BJ (cell line): Measurements from ENCODE around the gene TAX1BP1. TPM values are rescaled to one million over a fixed set of nuclear protein-coding genes. Genes with fewer than 3 reads are reported as not detected.

Experiments
- CTCF ChIA-PET: fragments of 350-600 bp; formaldehyde crosslinking; extraction: SDS; loops from one replicate; lab custom pipeline; 2021; ENCODE audit warnings: antibody characterized with exemption, inconsistent platforms; lab: Yijun Ruan, JAX
- POLR2A ChIA-PET: fragments of 300-600 bp; sonication (Branson Sonifier 250); formaldehyde crosslinking; extraction: SDS; loops from one replicate; lab custom pipeline; 2021; ENCODE audit warnings: antibody characterized with exemption; lab: Charles Lee
- DNase-seq: peaks from one replicate; pipeline ENCODE4 v3.0.0-alpha.2; 2011; ENCODE audit warnings: low read depth
- H3K27me3 ChIP-seq: 2 replicates; pipeline ENCODE4 v1.6.0; 2011; ENCODE audit warnings: low read length; ENCODE audit not compliant: control insufficient read depth, insufficient read depth
- H3K36me3 ChIP-seq: 2 replicates; pipeline ENCODE4 v1.5.1; 2011; ENCODE audit warnings: low read length; ENCODE audit not compliant: control insufficient read depth, insufficient read depth
- H3K4me3 ChIP-seq: 2 replicates; pipeline ENCODE4 v1.5.1; 2011; ENCODE audit warnings: low read depth, mild to moderate bottlenecking, control low read depth, low read length
- polyA plus RNA-seq: library from polyadenylated mRNA; depleted of rRNA; stranded (reverse); fragments of >200 nt; gene quantifications from 2 replicates; pipeline ENCODE4 v1.2.3, GENCODE V29; 2011
- TF ChIP-seq, protein P1 (sequence below): IDR thresholded peaks from 2 replicates; pipeline ENCODE4 v1.5.1; 2011; ENCODE audit warnings: low read depth, mild to moderate bottlenecking, control low read depth, inconsistent platforms, low read length, moderate library complexity; ENCODE audit not compliant: insufficient read depth

Gene TAX1BP1
- polyA plus RNA-seq, 1 experiment, result 93.6 TPM

DNA sequence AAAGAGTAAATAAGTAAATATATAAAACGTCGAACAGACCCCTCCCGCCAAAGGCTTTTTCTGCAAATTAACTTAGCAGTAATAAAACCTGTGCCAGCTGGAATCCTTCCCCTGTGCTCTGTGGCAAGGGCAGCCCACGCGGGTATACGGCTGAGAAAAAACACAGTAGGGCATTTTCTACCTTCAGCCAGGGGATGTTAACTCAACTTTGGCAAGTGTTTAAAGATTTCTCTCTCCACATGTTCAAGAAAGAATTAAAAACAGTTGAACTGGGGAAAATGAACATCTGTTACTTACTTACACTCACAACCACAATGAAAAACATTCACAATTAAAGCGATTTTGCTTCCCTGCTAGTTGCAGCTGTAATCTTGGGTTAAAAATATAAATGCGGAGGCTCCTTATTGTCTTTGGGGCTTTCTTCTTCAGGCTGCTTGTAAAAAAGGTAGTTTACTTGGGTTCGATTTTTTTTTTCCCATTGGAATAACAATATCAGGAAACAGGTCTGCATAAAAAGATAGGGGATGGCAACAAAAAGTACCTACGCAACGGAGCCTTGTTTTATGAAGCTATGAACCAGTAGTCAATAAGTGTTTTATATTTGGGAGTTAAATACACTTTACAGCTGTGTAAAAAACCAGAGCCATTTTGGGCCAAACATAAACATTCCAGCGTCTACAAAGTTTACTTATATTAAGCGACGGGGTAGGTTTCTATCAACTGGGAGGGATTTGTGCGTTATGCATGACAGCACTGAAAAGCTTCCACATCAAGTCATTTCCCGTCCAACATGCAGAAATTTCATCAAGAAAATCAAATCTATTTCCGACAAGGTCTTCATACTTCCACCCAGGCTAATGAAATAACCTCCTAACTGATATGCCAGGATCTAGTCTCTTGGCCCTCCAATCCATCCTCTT is 132.7 kb downstream of the TAX1BP1 start:
- DNase-seq, result no peak
- CTCF ChIA-PET, result no interaction called here
- TF ChIP-seq, protein P1, sequence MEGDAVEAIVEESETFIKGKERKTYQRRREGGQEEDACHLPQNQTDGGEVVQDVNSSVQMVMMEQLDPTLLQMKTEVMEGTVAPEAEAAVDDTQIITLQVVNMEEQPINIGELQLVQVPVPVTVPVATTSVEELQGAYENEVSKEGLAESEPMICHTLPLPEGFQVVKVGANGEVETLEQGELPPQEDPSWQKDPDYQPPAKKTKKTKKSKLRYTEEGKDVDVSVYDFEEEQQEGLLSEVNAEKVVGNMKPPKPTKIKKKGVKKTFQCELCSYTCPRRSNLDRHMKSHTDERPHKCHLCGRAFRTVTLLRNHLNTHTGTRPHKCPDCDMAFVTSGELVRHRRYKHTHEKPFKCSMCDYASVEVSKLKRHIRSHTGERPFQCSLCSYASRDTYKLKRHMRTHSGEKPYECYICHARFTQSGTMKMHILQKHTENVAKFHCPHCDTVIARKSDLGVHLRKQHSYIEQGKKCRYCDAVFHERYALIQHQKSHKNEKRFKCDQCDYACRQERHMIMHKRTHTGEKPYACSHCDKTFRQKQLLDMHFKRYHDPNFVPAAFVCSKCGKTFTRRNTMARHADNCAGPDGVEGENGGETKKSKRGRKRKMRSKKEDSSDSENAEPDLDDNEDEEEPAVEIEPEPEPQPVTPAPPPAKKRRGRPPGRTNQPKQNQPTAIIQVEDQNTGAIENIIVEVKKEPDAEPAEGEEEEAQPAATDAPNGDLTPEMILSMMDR, result no peak
- no peaks in the 10 kb centered on the region for H3K27me3 ChIP-seq
- H3K36me3 ChIP-seq, result no peaks in the 10 kb centered on the region
- H3K4me3 ChIP-seq, result no peak overlapping the region
- POLR2A ChIA-PET, result no interaction called here

DNA sequence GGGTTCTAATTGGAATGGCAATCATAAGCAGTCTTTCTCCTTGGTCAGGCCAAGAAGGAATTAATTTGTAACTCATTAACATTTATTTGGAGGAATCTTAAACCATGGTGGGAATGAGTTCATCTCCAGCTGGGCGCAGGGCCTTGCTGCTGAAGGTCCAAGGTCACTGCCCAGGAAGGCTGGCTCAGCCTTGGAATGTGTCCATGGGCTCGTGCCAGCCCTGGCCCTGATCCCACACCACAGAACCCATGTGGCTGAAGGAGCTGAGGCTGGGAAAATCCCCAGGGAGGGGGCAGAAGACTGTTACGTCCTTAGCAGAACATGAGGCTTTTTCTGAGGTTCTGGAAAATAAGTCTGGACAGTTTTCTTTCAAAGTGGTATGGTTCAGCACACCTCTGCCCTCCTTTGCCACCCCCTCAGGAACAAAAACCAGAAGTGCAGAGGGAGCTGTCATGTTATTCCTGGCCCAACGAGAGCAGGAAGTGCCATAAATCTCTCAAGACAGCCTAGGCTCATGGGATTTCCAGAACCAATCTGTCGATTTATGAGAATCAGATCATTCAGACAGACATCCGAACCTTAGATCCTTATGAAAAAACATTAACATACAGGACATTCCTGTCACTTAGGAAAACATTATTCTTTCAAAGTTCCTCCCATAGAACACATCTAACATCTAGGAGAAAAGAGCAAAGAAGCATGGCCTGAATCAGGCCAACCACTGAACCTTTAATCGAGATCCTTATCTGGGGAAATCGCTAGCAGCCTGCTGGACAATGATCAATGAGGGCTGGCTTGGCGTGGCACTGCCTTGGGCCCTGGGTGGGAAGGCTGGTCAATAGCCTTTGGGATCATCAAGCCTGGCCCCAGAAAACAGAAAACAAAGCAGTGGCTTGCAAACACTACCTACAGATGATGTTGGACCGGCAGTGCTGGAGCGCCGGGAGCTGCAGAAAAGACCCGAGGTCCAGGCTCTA is 134.3 kb downstream of the TAX1BP1 start:
- ChIA-PET POLR2A (no interaction called here), CTCF (no interaction called here)
- no peaks in the 10 kb centered on the region for H3K36me3 ChIP-seq
- no peak for DNase-seq
- TF ChIP-seq, protein P1, result no peak
- H3K4me3 ChIP-seq, result no peak overlapping the region
- no peaks in the 10 kb centered on the region for H3K27me3 ChIP-seq

DNA sequence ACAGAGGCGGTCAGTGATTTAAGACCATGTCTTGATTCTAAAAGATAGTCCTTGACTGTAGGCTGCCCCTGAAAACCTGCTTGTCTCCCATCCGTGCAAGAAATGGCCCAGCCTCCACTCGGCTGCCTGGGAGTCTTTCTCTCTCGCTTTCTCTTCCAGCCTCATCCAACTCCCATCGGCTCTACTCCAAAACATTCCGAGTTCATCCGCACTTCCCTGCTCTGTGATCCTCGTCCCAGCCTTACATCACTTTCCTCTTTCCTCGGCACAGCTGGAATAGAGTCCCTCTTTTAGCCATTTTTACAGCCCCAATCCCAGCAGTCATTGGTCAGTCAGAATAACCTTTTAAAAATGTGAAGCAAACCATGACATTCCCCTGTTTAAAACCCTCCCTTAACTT is 135.1 kb downstream of the TAX1BP1 start:
- no peaks in the 10 kb centered on the region for H3K27me3 ChIP-seq
- no peak for DNase-seq
- ChIA-PET CTCF (no interaction called here), POLR2A (no interaction called here)
- H3K4me3 ChIP-seq, result no peak overlapping the region
- no peaks in the 10 kb centered on the region for H3K36me3 ChIP-seq
- TF ChIP-seq, protein P1, result no peak

DNA sequence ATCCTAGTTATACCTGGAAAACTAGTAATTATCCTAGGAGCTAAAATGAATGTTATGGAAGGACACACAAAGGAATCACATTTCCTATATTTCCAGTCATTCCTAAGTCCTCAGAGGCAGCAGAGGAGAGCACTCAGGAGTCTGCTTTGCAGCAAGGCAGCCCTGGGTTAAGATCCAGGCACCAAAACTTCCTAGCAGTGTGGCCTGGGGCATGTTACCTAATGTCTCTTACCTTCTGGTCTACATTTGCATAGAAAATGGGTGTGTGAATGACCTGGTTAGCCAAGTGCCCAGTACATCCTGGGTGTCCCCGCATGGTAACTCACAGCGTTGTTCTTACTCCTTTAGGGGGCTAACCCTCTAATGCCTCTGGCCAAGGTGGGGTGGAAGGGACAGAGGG is 135.9 kb downstream of the TAX1BP1 start:
- Histone ChIP-seq H3K4me3 (no peak overlapping the region), H3K27me3 (no peaks in the 10 kb centered on the region), H3K36me3 (no peaks in the 10 kb centered on the region)
- ChIA-PET CTCF (no interaction called here), POLR2A (no interaction called here)
- TF ChIP-seq, protein P1, result no peak
- no peak for DNase-seq

DNA sequence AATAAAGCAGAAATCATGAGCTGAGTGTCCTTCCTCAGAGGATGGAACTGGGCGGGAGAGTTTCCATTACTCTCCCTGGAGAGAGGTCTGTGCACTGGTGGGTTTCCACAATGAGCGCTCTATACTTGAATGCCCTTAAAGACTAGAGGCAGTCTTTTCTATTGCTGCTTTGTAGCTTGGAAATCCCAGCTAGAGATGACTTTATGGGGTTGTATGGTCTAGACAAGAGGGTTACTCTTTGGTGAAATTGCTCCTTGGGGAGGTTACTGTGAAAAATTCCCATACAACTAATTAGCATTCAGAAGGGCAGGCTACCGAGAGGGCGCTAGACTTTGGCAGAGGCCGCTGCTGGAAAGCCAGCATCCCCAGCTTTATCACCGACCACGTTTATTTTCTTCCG is 136.8 kb downstream of the TAX1BP1 start:
- CTCF ChIA-PET, result interaction anchor here (0.6 kb wide), 1 partner anchor 575 kb away, joined by 3 read pairs; no protein-coding TSS in a partner anchor

More for the DNA sequence above, 136.8 kb downstream of the TAX1BP1 start:
- TF ChIP-seq, protein P1, result no peak
- Histone ChIP-seq H3K36me3 (no peaks in the 10 kb centered on the region), H3K27me3 (no peaks in the 10 kb centered on the region), H3K4me3 (no peak overlapping the region)
- DNase-seq, result no peak
- POLR2A ChIA-PET, result no interaction called here
